ENCODE data around the gene DGKG.

The DGKG gene

DNA sequence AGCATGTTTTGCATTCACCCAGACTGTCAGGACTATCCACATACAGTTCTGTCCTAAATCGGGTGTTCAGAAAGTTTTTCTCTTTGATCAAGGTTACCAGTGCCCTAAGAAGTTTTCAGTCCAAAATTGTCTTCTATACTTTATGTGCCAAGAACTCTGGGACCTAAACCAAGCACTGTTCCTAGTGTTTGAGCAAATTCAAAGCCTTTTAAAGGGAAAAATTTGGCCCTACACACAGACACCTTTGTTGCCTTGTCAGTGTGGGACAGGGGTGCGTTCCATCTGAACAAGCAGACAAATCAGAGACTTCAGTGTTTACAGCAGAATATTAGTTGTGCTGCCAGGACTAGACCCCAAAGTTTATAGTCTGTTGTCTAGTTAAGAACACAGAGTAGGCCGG lies 50.6 kb downstream of the DGKG start:
- TF ChIP-seq, protein P1, sequence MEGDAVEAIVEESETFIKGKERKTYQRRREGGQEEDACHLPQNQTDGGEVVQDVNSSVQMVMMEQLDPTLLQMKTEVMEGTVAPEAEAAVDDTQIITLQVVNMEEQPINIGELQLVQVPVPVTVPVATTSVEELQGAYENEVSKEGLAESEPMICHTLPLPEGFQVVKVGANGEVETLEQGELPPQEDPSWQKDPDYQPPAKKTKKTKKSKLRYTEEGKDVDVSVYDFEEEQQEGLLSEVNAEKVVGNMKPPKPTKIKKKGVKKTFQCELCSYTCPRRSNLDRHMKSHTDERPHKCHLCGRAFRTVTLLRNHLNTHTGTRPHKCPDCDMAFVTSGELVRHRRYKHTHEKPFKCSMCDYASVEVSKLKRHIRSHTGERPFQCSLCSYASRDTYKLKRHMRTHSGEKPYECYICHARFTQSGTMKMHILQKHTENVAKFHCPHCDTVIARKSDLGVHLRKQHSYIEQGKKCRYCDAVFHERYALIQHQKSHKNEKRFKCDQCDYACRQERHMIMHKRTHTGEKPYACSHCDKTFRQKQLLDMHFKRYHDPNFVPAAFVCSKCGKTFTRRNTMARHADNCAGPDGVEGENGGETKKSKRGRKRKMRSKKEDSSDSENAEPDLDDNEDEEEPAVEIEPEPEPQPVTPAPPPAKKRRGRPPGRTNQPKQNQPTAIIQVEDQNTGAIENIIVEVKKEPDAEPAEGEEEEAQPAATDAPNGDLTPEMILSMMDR (IDR thresholded peaks at IDR 0.05; ENCODE audit: poor library complexity, severe bottlenecking), result no peak
- Histone ChIP-seq H3K27me3 (ENCODE audit: insufficient read depth, poor library complexity, severe bottlenecking) (no peaks in the 10 kb centered on the region), H3K36me3 (ENCODE audit: low read depth) (no peaks in the 10 kb centered on the region), H3K27ac (ENCODE audit: poor library complexity, severe bottlenecking) (no peak overlapping the region), H3K4me3 (ENCODE audit: severe bottlenecking) (no peak overlapping the region), H3K4me1 (ENCODE audit: insufficient read depth, poor library complexity, severe bottlenecking) (no peaks in the 10 kb centered on the region), H3K9me3 (ENCODE audit: severe bottlenecking) (no peaks in the 10 kb centered on the region)
- ATAC-seq (ENCODE audit: low read depth) (no peak), DNase-seq (ENCODE audit: low spot score) (no peak)

DNA sequence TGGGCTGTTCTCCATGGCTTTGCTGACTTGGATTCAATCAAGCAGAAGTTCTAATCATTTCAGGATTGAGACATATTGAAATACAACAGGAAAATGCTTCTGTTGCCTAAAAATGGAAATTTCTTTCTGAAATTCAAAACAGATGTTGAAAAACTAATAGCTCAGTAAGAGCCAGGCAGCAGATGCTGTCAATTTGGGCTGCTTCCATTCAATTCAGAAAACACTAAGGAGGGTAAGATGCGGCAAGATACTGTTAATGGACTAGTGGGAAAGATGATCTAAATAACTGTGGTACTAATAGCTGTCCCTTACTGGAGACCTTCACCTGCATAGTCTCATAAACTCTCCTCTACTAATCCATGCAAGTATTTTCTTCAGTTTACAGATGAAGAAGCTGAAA lies 53.5 kb downstream of the DGKG start:
- Histone ChIP-seq H3K9me3 (ENCODE audit: severe bottlenecking) (no peaks in the 10 kb centered on the region), H3K4me1 (ENCODE audit: insufficient read depth, poor library complexity, severe bottlenecking) (no peaks in the 10 kb centered on the region), H3K36me3 (ENCODE audit: low read depth) (no peaks in the 10 kb centered on the region), H3K27me3 (ENCODE audit: insufficient read depth, poor library complexity, severe bottlenecking) (peaks cover 20% of the 10 kb centered on the region), H3K27ac (ENCODE audit: poor library complexity, severe bottlenecking) (no peak overlapping the region), H3K4me3 (ENCODE audit: severe bottlenecking) (no peak overlapping the region)
- DNase-seq (ENCODE audit: low spot score), result no peak
- TF ChIP-seq, protein P1 (IDR thresholded peaks at IDR 0.05; ENCODE audit: poor library complexity, severe bottlenecking), result no peak
- no peak for ATAC-seq (ENCODE audit: low read depth)

DNA sequence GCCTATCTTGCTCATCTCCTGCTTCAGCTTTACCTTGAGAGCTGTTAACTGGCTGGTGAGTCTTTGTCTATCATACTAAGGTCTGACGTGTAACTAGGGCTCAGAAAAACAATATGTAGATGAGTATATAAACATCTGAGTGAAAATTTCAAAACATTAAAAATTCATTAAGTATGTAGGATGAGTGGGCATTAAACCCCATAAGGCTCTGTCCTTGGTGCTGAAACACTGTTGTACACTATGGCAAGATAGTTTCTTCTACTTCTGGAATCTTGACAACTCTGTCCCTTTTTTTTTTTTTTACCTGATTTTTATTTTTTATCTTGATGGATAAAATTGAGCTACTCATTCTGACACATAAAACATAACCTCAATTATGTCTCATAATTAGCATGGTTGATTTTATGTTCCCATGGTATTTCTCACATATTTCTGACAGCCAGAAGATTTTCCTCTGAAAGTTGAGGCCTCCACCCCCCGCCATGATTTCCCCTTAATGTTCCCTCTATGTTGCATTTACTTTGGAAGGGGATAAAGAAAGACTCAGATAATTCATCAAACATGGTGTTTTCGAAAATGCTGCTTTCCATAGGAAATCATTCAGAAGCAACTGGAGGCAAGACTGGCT lies 54.3 kb downstream of the DGKG start:
- Histone ChIP-seq H3K27me3 (ENCODE audit: insufficient read depth, poor library complexity, severe bottlenecking) (peaks cover 27% of the 10 kb centered on the region), H3K4me1 (ENCODE audit: insufficient read depth, poor library complexity, severe bottlenecking) (no peaks in the 10 kb centered on the region), H3K36me3 (ENCODE audit: low read depth) (no peaks in the 10 kb centered on the region), H3K4me3 (ENCODE audit: severe bottlenecking) (no peak overlapping the region), H3K9me3 (ENCODE audit: severe bottlenecking) (no peaks in the 10 kb centered on the region), H3K27ac (ENCODE audit: poor library complexity, severe bottlenecking) (no peak overlapping the region)
- DNase-seq (ENCODE audit: low spot score), result no peak
- no peak for ATAC-seq (ENCODE audit: low read depth)
- TF ChIP-seq, protein P1 (IDR thresholded peaks at IDR 0.05; ENCODE audit: poor library complexity, severe bottlenecking), result no peak

DNA sequence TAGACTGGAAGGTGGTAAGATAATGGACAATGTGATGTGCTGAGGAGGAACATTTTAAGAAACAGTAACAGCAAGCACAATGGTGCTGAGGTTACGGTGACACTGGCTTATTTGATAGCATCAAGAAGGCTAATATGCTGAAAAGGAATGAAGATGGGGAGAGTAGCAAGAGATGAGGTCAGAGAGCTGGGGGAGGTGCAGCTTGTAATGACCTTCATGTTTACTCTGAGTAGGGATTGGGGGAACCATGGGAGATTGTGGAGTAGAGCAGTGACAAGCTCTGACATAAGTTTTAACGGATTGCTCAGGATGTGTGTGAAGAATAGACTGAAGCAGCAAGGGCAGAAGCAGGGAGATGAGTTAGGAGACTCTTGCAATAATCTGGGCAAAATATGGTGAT lies 56.7 kb downstream of the DGKG start:
- Histone ChIP-seq H3K9me3 (ENCODE audit: severe bottlenecking) (no peaks in the 10 kb centered on the region), H3K4me3 (ENCODE audit: severe bottlenecking) (no peak overlapping the region), H3K27me3 (ENCODE audit: insufficient read depth, poor library complexity, severe bottlenecking) (peaks cover 30% of the 10 kb centered on the region), H3K4me1 (ENCODE audit: insufficient read depth, poor library complexity, severe bottlenecking) (no peaks in the 10 kb centered on the region), H3K27ac (ENCODE audit: poor library complexity, severe bottlenecking) (no peak overlapping the region), H3K36me3 (ENCODE audit: low read depth) (no peaks in the 10 kb centered on the region)
- DNase-seq (ENCODE audit: low spot score) (no peak), ATAC-seq (ENCODE audit: low read depth) (no peak)
- TF ChIP-seq, protein P1 (IDR thresholded peaks at IDR 0.05; ENCODE audit: poor library complexity, severe bottlenecking), result no peak

DNA sequence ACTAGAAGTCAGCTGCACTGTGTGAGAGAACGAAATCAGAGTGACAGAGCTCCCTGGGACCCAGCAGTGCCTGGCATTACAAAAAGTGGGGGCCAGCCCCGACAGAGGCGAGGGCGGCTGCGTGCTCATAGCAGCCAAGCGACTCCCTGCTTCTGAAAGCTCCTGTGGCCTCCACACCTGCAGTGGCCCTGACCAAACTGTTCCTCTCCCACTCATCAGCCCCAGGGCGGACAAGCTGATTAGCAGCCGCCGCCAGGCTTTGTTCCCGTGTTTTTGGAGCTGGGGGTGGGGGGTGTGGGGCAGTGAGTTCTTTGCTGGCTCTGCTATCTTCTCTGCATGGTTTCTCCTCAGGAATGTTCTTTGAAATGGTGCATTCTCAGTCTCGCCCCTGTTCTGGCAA lies 58.1 kb downstream of the DGKG start:
- ATAC-seq (ENCODE audit: low read depth) (no peak), DNase-seq (ENCODE audit: low spot score) (no peak)
- Histone ChIP-seq H3K27me3 (ENCODE audit: insufficient read depth, poor library complexity, severe bottlenecking) (peaks cover 30% of the 10 kb centered on the region), H3K9me3 (ENCODE audit: severe bottlenecking) (no peaks in the 10 kb centered on the region), H3K4me3 (ENCODE audit: severe bottlenecking) (no peak overlapping the region), H3K27ac (ENCODE audit: poor library complexity, severe bottlenecking) (no peak overlapping the region), H3K4me1 (ENCODE audit: insufficient read depth, poor library complexity, severe bottlenecking) (no peaks in the 10 kb centered on the region), H3K36me3 (ENCODE audit: low read depth) (no peaks in the 10 kb centered on the region)
- TF ChIP-seq, protein P1 (IDR thresholded peaks at IDR 0.05; ENCODE audit: poor library complexity, severe bottlenecking), result no peak

All from RWPE2 (cell line).